GM18907 (cell line): ENCODE measurements around the gene GEMIN7.

Experiments
- ATAC-seq: cut with Tn5 transposase; IDR thresholded peaks from one replicate; pipeline ENCODE4 v1.9.1; 2021; ENCODE audit warnings: mild to moderate bottlenecking, moderate library complexity; ENCODE audit not compliant: unreplicated experiment

The GEMIN7 gene

DNA sequence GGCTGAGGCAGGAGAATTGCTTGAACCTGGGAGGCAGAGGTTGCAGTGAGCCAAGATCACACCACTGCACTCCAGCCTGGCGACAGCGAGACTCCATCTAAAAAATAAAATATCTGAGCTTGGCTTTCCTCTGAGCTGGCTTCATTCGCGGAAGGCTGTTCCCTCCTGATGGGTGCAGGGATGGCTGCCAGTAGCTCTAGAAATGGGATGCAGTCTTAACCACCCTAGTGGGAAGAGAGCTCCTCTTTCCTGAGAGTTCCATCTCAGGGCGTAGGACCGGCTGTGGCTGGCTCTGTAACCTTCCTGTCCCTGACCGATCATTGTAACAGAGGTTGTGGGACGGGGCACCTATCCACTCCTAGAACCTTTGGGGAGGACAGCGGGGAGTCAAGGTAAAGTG is 46.3 kb downstream of the GEMIN7 start:
- no peak for ATAC-seq

DNA sequence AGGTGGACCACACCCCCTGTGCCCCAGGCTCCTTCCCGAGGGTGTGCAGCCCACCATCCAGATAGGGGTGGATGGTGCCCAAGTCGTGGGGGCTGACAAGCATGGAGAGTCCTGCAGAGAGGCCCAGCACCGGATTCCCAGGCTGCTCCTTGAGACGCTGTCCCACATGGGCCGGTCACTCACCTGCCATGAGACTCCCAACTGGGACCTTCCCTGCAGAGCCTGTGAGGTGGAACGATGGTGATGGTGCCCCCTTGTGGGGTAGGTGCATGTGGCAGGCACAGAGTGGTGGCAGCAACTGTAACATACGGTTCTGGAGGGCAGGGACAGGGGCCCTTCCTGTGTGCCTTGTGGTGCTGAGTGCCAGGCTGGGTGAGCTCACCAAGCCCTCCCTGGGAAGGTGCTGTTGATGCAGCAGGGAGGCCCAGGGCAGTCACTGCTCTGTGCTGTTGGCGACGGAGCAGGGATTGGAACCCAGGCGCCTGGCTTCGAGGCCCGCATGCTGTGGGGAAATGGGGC is 47.0 kb downstream of the GEMIN7 start:
- ATAC-seq: no peak

DNA sequence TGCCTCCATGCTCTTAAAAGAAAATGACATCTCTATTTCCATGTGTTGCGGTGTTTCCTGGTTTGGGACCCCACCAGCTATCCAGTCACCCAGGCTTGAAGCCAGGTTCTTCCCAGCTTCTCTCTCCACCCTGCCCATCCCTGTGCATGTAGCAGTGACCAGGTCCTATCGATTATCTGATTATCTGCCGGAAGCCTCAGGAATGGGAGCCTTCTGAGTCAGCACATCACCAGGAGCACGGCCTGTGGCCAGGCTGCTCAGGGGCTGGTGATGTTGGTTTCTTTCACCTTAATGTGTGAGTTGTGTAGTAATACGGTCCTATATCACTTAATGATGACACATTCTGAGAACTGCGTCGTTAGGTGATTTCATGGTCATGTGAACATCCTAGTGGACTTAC is 47.6 kb downstream of the GEMIN7 start:
- no peak for ATAC-seq

DNA sequence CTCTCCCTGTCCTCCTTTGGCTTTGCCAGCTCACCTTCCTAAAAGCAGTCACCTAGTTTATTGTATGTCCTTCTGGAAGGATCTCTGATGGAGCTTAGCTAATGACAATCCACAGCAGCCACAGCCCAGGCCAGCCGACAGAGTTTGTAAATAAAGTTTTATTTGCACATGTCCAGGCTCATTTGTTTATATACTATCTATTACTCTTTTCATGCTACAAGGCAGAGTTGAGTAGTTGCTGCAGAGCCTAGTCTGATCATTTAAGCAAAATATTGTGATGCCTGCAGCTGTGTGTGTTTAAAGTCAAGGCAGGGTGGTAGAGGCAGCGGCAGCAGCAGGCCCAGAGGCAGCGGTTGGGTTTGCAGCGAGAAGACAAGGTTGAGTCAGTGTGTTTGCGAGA is 49.1 kb downstream of the GEMIN7 start:
- no peak for ATAC-seq

DNA sequence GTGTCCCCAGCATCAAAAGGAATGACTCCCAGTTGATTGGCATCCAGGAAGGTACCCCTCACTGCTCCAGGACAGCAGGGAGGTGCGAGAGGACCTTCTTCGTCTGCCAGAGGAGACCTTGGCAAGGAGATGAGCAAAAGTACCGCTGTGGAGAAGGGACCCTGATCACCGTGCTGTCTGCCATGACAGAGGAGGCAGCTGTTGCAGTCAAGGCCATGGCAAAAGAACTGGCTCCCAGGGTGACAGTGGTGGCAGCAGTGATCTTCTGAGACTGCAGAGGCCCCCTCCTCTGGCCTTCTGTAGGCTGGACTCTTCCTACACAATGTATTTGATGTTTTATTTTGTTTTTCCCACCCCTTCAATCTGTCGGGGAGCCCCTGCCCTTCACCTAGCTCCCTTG is 49.7 kb downstream of the GEMIN7 start:
- ATAC-seq: no peak

DNA sequence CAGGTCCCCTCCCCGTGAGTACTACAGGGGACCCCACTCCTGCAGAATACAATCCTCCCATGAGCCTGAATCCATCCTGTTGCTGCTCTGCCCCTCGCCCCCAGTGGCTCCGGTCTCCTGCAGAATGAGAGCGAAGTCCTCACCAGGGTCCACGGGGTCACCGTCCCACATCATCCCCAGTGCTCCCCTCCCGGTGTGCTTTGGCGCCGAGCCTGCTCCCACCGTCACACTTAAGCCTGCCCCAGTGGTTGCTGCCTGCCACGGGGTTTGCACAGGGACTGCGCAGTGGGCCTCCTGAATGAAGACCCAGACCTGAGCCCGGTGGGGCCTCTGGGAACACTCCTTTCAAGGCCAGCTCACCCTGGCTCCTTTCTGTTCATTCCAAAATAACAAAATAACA is 51.2 kb downstream of the GEMIN7 start:
- ATAC-seq: no peak

DNA sequence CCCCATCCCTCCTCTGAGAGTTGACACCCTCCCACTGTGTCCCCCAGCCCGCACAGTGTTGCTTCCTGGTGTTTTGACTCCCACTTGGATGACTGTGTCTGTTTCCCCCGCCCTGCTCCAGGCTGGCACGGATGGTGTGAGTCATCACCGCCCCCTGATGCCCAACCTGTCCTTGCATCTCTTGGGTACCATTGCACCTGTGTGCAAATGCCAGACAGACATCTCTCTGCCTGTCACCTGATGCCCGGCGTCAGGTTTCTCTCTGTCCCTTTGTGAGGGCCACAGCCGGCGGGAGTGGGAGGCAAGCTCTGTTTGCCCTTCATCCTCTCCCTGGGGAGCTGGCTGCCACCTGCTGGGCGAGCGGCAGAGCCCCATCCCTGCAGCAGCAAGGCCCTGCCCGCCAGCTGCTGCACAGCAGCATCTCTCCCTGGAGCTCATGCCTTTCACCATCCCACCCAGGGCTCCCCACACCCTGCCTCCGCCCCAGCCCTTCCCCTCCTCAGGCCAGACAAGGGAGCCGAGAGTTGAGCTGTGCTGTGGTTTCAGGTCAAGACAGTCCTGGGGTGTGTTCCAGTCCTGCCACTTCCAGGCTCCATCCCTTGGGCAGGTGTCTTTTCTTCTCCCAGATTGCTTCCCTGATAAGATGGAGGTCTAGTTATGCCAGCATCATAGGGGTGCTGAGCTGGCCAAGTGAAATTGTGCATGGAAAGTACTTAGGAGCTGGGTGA is 52.0 kb downstream of the GEMIN7 start:
- no peak for ATAC-seq

DNA sequence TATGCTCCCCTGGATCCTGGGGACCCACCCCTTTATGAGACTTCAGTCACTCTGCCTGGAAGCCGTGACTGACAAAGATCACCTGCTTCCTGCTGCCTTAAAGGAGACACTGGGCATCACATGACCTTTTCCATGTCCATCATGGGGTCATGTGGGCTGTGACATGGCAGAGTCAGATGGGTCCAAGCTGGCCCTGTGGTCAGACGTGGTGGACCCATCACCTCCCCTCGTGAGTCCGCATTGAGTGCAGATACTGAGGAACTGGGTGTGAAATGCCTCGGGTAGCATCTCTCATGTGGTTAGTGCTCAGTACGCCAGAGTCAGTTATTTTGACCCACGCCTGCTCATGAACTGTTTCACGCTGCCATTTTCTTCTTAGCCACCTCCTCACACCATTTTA is 54.6 kb downstream of the GEMIN7 start:
- ATAC-seq: no peak

DNA sequence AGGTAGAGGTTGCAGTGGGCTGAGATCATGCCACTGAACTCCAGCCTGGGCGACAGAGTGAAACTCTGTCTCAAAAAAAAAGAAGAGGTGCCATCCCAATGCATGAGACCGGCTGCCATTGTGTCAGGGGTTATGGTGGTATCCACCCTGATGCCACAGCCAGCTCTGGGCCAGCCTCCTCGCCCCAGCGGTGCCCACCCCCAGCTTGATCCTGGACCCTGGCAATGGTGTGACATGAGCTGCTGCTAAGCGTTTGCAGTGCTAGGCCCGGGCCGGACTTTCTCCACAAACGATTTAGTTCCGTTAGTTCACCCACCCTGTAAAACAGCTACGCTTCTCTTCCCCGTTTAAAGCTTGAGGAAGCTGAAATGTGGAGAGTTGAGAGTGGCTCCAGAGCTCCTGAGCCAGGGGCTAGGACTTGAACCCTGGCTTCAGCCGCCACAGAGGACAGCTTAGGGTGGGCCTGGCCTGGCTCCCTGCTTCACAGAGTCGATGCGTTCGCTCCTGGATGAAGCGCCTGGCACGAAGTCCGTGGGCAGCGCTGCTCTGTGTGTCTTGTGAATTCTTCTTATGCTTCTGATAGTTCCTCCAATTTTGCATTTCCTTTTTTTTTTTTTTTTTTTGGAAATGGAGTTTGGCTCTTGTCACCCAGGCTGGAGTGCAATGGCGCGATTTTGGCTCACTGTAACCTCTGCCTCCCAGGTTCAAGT is 56.3 kb downstream of the GEMIN7 start:
- ATAC-seq: no peak

DNA sequence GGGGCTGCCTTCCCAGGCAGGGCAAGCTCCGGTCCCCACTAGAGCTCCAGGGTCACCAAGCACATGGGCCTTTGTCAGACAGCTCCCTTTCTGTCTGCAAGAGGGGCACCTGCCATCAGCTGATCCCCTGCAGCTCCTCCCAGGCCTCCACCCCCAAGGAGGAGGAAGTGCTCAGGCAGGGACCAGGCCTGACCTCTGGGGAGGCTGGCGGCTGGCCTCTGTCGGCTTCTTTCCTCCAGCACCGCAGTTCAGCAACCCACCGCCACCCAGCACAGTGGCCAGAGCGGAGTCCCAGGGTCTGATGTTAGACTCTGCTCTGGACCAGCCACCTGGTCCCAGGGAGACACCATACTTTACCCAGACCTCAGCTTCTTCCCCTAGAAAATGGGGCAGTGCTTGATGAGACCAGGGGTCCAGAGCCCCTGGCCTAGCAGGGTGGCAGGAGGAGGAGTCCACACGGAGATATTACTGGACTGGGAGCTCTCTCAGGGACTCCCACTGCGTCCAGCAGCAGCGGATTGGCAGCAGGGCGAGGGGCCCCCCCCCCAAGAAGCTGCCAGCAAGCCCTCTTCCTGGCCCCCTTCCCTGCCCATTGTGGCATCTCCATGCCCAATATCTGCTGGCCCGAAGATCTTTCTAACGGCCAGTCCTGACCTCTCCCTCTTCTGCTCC is 57.6 kb downstream of the GEMIN7 start:
- peak; percentile 22 for ATAC-seq

DNA sequence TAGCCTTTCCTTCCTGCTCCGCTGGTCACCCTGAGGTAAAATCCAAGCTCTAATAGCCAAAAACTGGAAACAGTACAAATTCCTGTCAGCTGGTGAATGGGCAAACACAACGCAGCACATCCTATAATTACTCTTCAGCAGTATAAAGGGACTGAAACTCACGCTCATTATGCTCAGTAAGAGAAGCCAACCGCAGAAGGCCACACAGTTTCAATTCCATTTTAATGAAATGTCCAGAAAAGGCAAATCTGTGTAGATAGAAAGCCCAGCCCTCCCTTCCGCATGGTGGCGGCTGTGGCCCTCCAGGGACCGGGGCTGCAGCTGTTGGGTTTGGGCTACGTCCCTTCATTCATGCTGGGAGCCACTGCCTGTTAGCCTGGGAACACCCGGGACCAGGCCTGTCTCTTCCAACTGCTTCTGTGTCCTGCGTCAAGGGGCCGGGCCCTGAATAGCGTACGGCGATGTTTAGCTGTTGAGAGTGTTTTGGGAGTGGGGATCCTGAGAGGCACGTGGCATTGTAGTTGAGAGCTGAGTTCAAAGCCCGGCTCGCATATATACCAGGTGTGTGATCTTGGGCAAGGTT is 58.2 kb downstream of the GEMIN7 start:
- peak; percentile 63 for ATAC-seq

DNA sequence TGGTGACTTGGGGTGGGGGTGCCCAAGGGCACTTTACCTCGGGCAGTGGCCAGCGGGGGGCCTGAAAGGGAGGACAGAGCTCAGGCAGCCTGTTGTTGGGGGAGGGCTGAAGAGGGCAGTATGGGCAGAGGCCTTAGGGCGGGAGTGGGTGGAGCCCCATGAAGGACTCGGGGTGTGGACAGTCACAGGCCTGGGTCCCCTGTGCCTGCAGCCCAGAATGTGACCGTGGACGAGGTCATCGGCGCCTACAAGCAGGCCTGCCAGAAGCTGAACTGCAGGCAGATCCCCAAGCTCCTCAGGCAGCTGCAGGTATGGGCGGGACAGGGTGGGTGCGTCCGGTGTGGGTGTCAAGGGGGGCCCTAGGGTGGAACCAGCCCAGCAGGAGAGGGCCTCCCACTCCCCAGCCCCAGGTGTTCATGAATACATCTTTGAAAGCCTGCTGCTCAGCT is 59.3 kb downstream of the GEMIN7 start:
- no peak for ATAC-seq

DNA sequence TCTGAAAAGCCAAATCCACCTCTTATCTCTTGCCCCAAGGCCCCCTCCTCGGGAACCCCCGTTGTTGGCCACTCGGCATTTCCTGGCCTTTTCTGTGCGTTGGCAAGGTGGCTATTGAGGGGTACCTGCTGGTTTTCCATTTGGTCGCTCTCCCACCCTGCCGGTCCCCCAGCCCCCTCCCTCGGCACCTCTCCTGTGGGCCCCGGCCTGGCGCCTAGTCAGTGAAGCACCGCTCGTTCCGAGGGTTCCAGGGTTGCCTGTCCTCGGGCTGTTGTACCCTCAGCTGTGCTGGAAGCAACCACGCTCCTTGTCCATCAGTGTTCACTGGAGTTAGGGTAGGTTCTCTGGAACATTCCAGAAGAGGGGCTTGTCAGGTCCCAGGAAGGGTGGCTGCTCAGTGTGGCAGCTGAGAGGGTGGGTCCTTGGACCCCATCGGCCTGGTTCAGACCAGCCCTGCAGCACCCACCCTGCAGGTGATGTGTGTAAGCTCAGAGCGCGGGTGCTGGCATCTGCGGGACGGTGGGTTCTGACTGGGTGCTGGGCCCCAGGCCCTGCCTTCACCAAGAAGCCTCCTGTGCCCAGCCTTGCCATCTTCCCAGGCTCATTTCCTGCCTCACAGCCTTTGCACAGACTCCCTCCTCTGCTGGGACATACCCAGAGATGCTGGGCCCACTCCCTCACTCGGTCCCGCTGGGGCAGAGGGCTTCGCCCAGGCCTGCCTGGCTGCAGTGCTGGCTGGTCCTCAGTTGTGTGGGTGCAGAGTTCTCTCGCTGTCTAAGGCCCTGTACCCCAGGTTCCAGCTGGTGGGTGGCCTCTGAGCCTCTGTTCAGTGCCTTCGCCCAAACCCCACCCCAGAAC is 60.5 kb downstream of the GEMIN7 start:
- no peak for ATAC-seq

DNA sequence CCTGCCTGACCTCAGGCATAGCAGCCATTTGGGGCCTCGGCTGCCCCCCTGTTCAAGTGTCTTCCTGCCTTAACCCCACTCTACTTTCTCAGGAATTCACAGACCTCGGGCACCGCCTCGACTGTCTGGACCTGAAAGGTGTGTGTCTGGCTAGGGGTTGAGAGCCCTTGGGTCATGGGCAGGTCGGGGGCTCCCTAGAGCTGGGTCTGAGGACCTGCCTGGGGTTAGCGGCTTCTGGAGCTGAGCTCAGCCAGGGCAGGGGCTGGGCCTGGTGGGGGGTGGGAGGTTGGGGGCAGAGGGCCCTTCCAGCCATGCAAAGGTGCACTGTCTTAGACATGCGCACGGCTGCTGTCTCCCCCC is 61.1 kb downstream of the GEMIN7 start:
- ATAC-seq: no peak

DNA sequence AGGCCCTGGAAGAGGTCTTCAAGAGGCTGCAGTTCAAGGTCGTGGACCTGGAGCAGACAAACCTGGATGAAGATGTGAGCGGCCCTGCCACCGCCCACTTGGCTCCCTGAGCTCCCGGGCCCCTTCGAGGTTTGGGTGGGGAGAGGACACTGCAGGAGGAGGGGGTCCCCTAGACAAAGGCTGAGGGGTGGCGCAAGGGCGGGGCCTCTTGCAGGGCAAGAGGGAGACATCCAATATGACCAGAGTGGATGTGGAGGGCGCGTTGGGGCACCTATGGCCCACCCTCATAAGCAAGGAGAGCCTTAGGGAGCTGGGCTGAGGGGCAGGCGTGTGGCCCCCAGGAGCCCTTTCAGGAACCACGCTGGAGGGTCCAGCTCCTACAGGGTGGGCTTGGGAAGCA is 61.5 kb downstream of the GEMIN7 start:
- ATAC-seq: no peak
